ENCODE results near the gene NPHS2. TPM values are rescaled to one million over a fixed set of nuclear protein-coding genes. Genes with fewer than 3 reads are reported as not detected.

Gene NPHS2
- total RNA-seq, 2 experiments from 2014 or later = not detected

DNA sequence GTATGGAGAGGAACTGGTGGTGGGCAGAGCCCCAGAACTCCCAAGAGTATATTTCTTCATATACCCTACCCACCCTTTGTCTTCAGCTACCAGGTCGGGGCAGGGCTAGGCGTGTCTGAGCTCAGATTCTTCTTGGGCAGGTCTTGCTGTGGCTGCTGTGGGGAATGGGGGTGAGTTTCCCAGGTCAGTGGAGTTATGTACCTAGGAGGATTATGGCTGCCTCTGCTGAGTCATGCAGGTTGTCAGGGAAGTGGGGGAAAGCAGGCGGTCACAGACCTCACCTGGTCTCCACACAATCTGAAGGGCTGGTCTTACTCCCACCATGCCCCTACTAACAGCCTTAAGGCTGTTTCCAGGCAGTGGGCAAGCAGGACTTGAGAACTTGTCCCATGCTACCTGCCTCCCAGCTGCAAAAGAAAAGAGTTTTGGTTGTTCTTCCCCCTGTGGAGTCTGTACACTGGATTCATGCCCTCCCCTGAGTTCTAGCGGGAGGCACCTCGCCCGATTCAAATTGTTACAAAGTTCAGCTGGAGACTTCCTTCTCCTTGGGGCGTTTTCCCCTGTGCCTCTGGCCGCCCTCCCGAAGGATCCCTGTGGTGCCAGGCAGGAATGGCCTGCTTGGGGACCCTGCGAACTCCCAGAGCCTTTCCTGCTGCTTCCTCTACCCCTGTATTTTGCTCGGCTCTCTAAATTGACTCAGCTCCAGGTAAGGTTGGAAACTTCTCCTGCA lies 58.6 kb downstream of the NPHS2 start:
- H3K27me3 ChIP-seq (ENCODE audit: control insufficient read depth in 1 of 2, insufficient read depth in 2 of 2, low read length in 2 of 2) = peaks cover 0 to 5% of the 10 kb centered on the region in 2 experiments
- intact Hi-C loops (cut with DNase I, micrococcal nuclease) = no loop called here
- no peaks in the 10 kb centered on the region for H3K36me3 Mint-ChIP-seq (ENCODE audit: low read depth)
- no peaks in the 10 kb centered on the region for H3K9me3 ChIP-seq (ENCODE audit: control insufficient read depth in 1 of 2, insufficient read depth in 1 of 2, low read length in 2 of 2)
- DNase-seq (no peak), ATAC-seq (ENCODE audit: poor library complexity) (no peak)
- no peaks in the 10 kb centered on the region for H3K4me1 Mint-ChIP-seq (ENCODE audit: low read depth)
- H3K27me3 Mint-ChIP-seq = peaks cover 24% of the 10 kb centered on the region
- no peaks in the 10 kb centered on the region for H3K36me3 ChIP-seq (ENCODE audit: insufficient read depth, low read length)
- POLR2A ChIA-PET = no interaction called here
- no peaks in the 10 kb centered on the region for H3K4me1 ChIP-seq (ENCODE audit: insufficient read depth, low read length)
- H3K4me3 Mint-ChIP-seq = no peak overlapping the region
- peaks cover 9% of the 10 kb centered on the region for H3K9me3 Mint-ChIP-seq
- no peak overlapping the region for H3K4me3 ChIP-seq (ENCODE audit: low read length)
- no peak overlapping the region for H3K27ac ChIP-seq (ENCODE audit: low read depth in 1 of 2, low read length in 2 of 2)
- H3K27ac Mint-ChIP-seq = no peak overlapping the region
- CTCF ChIA-PET = no interaction called here
- no peak for TF ChIP-seq CTCF (IDR thresholded peaks at IDR 0.05)

GRCh38 chr1:179510038-179510437 lies 65.7 kb downstream of the NPHS2 start:
- intact Hi-C loops (cut with DNase I, micrococcal nuclease) = no loop called here
- H3K27me3 Mint-ChIP-seq = no peaks in the 10 kb centered on the region
- no peak overlapping the region for H3K4me3 Mint-ChIP-seq
- peaks cover 3% of the 10 kb centered on the region for H3K9me3 Mint-ChIP-seq
- no peaks in the 10 kb centered on the region for H3K4me1 Mint-ChIP-seq (ENCODE audit: low read depth)
- POLR2A ChIA-PET = no interaction called here
- no peak for DNase-seq
- Histone ChIP-seq H3K27me3 (ENCODE audit: control insufficient read depth in 1 of 2, insufficient read depth in 2 of 2, low read length in 2 of 2) (no peaks in the 10 kb centered on the region), H3K4me3 (ENCODE audit: low read length) (no peak overlapping the region), H3K36me3 (ENCODE audit: insufficient read depth, low read length) (no peaks in the 10 kb centered on the region), H3K4me1 (ENCODE audit: insufficient read depth, low read length) (no peaks in the 10 kb centered on the region), H3K9me3 (ENCODE audit: control insufficient read depth in 1 of 2, insufficient read depth in 1 of 2, low read length in 2 of 2) (no peaks in the 10 kb centered on the region), H3K27ac (ENCODE audit: low read depth in 1 of 2, low read length in 2 of 2) (no peak overlapping the region)
- no peaks in the 10 kb centered on the region for H3K36me3 Mint-ChIP-seq (ENCODE audit: low read depth)
- CTCF ChIA-PET = no interaction called here
- ATAC-seq (ENCODE audit: poor library complexity) = no peak
- no peak for TF ChIP-seq CTCF (IDR thresholded peaks at IDR 0.05)
- H3K27ac Mint-ChIP-seq = no peak overlapping the region

GRCh38 chr1:179509384-179509783 lies 66.4 kb downstream of the NPHS2 start:
- Mint-ChIP-seq H3K4me1 (ENCODE audit: low read depth) (no peaks in the 10 kb centered on the region), H3K36me3 (ENCODE audit: low read depth) (no peaks in the 10 kb centered on the region), H3K4me3 (no peak overlapping the region), H3K27me3 (no peaks in the 10 kb centered on the region), H3K9me3 (peaks cover 3% of the 10 kb centered on the region), H3K27ac (no peak overlapping the region)
- H3K4me1 ChIP-seq (ENCODE audit: insufficient read depth, low read length) = no peaks in the 10 kb centered on the region
- POLR2A ChIA-PET = no interaction called here
- ATAC-seq (ENCODE audit: poor library complexity) (no peak), DNase-seq (no peak)
- no peak overlapping the region for H3K27ac ChIP-seq (ENCODE audit: low read depth in 1 of 2, low read length in 2 of 2)
- H3K36me3 ChIP-seq (ENCODE audit: insufficient read depth, low read length) = no peaks in the 10 kb centered on the region
- no peak for TF ChIP-seq CTCF (IDR thresholded peaks at IDR 0.05)
- CTCF ChIA-PET = no interaction called here
- no peaks in the 10 kb centered on the region for H3K9me3 ChIP-seq (ENCODE audit: control insufficient read depth in 1 of 2, insufficient read depth in 1 of 2, low read length in 2 of 2)
- intact Hi-C loops (cut with DNase I, micrococcal nuclease) = no loop called here
- no peak overlapping the region for H3K4me3 ChIP-seq (ENCODE audit: low read length)
- H3K27me3 ChIP-seq (ENCODE audit: control insufficient read depth in 1 of 2, insufficient read depth in 2 of 2, low read length in 2 of 2) = no peaks in the 10 kb centered on the region
